B cell (primary cell): ENCODE results near the gene RDH13.

Experiments
- CTCF ChIP-seq: fragments of 200-600 bp; IDR thresholded peaks from one replicate; pipeline ENCODE4 v1.8.0; 2022; ENCODE audit warnings: antibody characterized with exemption, mild to moderate bottlenecking
- EZH2 ChIP-seq: IDR thresholded peaks from 2 replicates; pipeline ENCODE4 v1.6.1; 2012; ENCODE audit warnings: borderline replicate concordance, low read depth, mild to moderate bottlenecking, moderate library complexity, low read length; ENCODE audit not compliant: insufficient read depth, poor library complexity, severe bottlenecking

- TF ChIP-seq CTCF (no peak), EZH2 (no peak)
These were observed 35.2 kb downstream of the RDH13 start for GRCh38 chr19:55027472-55028337.
